Astrocyte of the hippocampus (primary cell): ENCODE measurements around the gene SYT8.

Experiments
- DNase-seq: peaks from one replicate; pipeline ENCODE4 v3.0.0; 2011; ENCODE audit warnings: low read depth, low spot score

SYT8 gene

DNA sequence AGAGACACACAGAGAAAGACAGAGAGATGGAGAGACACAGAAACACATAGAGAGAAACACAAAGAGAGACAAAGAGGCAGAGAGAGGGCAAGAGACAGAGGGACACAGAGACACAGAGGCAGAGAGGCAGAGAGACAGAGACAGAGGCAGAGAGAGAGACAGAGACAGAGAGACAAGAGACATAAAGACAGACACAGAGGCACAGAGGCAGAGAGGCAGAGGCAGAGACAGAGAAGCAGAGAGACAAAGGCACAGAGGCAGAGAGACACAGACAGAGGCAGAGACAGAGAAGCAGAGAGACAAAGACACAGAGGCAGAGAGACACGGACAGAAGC lies 10.3 kb downstream of the SYT8 start:
- DNase-seq, result no peak

DNA sequence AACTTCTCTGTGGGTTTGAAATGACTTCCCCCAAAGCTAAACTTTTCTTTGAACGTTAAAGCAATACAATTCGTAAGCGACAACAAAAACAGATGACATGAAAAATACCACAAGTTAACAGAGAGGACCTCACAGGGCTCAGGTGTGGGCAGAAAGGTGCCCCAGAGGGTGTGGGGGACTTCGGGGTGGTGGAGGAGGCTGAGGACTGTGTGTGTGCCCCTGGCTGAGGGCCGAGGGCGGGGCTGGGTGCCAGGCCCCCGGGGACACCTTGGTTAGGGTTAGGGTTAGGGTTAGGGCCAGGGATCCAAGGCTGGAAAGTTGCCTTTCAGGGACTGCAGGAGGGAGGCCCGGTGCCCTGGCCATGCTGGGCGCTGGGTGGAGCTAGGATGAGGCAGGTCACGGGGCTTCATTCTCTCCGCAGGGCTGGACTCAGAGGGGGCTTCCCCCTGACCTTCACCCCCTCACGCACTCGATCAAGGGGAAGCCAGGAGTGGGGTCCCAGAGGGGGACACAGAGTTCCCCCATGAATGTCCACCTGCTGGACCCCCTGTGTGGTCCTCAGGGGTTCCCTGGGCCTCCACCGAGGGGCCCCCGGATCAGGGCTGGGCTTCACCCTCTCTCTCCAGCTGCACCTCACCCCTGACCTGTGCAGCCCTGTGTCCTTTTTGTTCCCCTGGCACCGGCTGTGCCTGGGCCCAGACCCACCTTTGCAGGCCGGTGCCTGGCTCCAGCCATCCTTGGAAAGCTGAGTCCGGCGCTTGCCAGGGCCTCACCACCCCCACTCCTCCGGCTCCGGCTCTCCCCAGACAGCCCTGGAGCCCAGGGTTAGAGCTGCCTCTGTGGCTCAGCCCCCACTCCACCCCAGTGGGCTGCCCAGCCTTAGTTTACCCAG lies 11.0 kb downstream of the SYT8 start:
- no peak for DNase-seq

DNA sequence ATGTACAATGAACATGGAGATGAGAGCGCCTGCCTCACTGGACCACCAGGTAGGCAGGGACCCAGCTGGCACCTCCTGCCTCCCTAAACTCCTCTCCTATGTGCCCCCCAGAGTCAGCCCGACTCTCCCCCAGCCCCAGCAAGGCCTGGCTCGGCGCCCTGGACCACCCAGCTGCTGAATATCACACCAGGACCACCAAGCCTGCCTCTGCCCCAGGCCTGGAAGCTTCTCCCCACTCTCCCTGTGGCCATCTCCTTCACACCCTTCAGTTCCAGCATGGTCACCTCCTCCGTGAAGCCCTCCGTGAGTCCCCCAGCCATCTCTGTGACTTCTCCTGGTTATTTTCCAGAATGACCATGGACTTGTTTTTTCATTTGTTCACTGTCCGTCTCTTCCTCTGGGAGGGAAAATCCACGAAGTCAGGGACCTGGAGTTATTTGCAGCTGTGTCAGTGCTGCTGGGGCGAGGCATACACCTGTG lies 11.7 kb downstream of the SYT8 start:
- no peak for DNase-seq

DNA sequence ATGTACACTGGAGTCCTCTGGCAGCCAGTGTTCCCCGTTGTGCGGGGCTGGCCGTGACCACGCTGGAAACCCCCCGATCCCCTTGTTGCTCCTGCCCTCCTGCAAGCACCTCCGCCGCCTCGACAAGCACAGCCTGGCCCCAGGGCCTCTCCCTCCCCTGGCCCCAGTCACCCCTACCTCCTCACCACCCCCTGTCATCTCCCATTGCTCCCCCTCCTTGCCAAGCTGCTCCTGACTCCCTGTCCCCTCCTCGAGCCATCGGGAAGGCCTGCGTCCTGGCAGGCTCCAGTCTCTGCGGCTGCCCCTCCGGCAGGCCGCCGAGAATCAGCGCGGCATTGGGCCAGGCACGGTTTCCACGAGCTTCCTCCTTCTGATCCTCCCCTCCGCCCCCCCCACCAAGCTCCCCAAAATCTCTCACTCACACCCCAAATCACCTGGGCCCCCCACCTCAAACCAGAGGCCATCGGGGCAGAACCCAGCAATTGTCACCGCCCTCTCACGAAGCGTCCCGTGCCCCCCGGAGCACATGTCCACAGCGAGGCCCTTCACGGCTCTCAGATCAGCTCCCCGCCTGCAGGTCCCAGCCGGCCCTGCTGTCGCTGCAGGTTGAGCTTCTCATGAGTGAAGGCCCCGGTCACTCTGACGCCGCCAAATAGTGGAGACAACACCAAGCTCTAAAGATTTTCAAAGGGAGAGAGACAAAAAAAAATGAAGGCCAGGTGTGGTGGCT lies 12.4 kb downstream of the SYT8 start:
- DNase-seq, result no peak

DNA sequence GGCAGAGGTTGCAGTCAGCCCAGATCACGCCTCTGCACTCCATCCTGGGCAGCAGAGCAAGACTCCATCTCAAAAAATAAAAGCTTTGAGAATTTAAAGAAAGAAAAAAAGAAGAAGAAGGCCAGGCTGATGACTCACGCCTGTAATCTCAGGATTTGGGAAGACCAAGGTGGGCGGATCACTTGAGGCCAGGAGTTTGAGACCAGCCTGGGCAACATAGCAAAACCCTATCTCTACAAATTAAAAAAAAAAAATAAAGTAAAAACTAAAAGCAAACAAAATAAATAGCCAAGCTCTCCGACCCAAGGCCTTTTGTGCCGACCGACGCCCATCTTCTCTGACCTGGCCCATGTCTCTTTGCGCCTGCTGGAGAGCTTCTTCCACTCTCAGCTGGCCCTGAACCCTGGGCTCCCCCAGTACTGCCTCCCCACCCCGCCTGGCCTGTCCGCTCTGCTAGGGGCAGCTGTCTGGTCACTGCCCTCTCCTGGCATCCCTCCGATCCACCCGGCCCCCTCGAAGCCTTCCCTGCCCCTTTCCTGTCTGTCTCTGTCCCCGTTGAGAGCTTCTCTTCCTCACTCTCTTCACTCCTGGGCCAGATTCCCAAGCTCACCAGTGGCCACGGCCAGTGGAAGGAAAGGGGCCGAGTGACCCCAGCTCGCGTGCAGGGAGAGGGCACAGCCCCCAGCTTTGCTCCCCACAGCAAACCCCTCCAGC lies 13.3 kb downstream of the SYT8 start:
- DNase-seq, result no peak

DNA sequence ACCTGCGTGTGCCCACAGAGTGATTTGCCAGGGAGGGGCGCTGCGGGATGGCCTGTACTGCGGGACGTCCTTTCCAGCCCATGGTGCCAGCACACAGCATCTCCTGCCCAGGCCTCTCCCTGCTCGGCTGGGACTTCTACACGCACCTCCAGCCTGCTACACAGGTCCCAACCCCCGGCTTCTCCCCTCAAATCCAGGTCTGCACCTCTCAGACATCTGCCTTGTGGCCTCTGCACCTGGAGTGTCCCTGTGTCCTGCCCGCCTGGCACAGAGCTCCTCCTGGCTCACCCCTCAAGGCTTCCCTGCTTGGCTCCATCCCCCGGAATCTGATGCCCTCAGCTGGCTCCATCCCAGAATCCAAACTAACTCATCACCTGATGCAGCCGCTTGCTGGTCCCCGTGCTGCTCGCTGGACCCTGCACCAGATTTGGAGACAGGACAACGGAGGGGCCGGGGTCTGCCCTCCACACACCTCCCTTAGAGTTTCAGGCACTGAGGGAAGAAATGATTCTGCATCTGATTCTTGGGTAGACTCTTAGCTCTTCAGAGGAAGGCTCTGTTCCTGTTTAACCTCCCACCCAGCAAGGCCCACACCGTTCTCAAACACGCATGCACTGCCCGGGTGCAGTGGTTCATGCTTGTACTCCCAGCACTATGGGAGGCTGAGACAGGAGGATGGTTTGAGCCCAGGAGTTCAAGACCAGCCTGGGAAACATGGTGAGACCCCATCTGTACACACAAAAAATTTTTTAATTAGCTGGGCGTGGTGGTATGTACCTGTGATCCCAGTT lies 14.0 kb downstream of the SYT8 start:
- DNase-seq, result no peak

DNA sequence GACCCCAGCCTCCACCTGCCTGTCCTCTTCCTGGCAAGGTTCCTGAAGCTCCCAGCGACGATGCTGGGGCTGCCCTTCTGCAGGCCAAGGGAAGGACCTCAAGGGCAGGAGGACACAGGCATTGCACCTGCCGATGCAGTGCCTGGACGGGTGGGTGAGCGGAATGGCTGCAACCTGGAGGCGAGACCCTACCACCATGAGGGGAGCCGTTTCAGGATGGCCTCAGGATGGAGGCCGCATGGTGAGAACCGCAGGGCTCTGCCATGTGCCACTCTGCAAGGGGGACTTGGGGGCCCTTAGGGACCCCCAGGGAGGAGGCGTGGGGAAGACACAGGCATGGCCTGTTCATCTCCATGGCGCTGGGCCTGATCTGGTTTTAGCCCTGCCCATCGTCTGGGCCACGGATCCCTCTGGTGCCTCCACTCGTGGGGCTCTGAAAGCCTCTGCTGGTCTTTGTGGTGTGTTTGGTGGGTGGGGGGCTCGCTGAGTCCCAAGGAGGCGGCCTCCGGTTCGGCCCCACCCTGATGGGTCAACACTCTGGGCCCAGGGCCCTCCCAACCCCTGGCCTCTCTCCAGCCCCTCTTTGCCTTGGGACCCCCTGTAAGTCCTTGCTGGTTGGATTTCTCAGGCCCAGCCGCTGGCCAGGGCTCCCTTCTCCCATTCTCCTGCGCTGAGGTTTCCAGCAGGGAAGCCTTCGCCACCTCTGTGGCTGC lies 16.8 kb downstream of the SYT8 start:
- DNase-seq, result no peak

DNA sequence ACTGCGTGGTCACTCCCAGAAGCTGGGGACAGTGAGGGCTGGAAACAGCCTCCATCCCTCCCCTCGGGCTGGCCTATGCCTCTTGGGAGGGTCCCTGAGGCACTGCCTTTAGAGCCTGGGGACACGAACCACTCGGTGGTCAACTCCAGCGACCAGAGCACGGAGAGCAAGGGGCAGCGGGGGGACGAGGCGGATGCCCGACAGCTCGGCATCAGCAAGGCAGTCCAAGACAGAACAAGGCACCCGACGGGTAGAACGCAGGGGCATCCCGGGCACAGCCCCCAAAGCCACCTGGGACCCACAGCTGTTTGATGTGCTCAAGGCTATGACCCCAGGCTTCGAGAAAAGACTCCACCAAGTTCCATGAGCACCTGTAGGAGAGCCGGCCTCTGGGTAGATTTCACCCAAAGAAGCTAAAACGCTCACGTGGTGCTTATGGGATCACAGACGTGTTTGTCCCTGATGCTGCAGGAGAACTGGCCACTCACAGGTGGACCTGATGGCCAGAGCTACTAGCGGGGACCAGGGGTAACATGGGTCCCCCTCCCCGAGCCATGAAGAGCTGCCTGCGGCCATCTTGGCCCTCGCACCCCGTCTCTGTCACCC lies 17.6 kb downstream of the SYT8 start:
- DNase-seq, result no peak

DNA sequence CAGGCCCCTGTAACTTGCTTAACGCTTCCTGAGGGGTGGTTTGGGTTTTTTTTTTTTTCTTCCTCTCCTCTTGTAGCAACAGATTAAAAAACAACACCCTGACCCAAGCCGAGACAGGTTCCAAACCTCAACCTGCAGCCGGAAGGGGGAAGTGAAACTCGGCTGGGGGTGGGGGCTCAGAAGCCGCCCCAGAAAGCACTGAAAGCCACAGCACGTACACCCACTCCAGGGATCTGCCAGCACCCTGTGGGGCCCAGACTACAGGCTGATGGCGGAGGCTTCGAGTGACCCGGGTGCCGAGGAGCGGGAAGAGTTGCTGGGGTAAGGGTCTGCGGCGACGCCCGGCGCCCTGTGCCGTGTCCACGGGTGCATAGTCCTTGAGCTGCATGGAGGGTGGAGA lies 18.1 kb downstream of the SYT8 start, which contains the start of gene LSP1:
Gene LSP1, plus strand, starts transcription at position 208 of the 400 bp plus-strand sequence. Its CDS starts 61 bp downstream, at position 269.
- DNase-seq, result no peak

DNA sequence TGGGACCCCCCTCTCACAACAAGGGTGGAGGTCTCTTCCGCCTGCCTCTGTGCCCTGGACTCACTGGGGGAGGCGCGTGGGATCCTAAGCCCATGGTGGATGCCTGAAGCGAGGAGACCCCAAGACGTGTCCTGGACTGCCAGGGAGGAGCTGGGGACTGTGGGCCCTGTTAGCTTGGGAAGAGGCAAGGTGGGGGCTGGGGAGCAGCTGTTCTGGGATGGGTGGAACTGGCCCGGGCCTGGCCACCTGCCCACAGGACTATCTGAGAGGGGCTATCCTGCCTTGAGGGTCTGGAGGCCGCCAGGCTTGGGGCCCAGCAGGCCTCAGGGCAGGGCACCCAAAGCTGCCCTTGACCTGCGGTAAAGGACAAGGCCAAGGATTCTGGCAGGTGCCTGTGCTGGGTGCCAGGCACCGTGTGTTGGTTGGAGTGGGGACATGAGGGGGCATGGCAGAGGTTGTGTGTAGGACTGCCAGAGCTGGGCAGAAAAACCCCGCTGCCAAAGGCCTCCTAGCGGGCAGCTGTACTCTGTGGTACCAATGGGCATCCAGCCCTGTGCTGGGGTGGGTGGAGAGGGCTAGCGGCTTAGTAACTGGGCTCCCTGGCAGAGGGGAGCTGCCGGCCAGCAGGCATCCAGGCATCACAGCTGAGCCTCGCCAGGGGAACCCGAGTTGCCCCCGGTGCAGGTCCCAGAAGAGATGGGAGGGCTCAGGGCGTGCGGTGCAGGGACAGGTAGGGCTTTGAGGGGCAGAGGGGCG lies 18.8 kb downstream of the SYT8 start:
- DNase-seq, result no peak

DNA sequence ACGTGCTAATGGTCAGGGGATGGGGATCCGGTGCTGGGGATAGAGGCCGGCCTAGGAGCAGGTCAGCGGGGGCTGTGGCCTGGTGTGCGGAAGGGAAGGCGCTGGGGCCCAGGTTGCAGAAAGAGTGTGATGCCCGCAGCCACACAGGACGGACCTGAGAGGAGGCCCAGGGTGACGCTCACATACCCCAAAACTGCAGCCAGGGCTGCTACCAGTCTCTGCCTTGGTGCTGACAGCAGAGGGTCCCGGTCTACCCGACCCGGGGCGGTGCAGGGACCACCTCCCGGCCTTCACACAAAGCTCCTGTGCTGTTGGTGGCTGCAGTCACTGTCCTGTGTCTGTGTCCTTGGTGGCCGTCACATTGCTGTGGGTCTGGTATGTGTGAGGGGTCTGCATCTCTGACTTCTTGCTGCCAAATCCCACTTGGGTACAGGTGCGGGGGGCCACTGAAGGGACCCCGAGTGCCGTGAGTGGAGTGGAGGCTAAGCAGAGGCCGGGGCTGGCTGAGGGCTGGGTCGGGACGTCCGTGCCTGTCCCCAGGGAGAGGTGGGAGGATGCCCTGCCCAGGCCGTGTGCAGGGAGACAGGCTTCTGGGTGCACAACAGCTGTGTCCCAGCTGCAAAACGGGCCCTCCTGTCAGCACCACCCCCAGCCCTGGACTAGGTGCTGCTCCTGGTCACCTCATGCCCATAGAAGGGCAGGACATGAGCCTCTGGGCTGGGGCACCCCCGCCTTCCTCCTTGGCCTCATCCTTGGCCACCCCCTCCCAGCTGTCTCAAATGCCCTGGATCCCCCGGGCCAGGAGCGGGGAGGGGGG lies 19.6 kb downstream of the SYT8 start:
- DNase-seq, result no peak

DNA sequence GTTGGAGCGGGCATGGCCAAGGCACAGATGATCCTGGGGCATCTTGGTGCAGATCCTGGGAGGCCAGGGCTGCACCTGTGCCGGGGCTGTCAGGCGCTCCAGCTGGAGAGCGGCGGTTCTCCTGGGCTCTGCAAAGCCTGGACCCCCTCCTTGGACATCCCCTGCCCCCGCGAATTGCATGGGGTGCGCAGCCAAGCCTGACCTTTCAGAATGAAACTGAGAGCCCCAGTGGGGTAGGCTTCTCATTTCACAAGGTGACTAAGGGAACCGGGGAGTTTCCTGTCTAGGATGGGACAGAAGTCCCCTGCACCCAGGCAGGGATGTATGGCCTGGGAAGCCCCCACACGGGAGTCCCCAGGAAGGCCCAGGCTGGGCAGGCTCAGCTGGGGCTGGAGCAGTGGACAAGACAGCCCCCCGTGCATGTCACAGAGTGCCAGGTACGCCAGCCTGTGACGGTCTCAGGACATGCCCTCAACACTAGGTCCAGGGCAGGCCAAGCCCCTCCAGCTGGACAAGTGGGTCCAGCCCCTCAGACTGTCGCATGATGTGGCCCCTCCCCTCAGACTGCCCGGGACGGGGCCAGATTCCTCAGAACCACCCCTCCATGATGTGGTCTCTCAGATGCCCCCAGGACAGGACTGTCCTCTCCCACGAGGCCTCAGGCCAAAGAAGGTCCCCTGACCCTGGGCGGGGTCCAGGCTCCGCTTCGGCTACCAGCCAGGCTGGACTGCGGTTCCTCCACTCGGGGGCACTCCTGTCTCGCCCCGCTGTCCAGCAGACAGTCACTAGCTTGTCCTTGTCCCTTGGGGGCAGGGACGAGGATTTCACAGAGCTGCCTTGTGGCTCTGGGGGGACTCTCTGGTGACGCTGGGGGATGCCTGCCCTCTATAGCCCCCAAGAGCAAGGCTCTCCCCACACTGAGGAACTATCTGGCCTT lies 20.4 kb downstream of the SYT8 start:
- DNase-seq, result no peak

DNA sequence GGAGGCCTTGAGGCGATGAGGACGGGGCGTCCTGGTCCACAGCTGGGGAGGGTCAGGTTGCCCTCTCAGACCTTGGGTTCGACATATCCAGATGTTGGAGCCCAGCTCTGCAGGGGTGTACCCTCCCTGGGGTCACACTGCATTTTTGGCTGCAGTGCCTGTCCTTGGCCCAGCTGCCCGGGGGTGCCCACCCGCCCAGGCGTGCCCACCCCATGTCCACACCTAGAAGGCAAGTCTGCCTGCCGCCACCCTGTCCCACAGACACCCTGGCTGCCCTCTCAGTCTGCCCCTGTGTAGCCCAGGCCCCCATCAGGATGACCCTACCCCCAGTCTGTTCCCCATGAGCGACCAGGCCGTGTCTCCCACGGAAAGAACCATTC lies 21.1 kb downstream of the SYT8 start:
- DNase-seq, result no peak

DNA sequence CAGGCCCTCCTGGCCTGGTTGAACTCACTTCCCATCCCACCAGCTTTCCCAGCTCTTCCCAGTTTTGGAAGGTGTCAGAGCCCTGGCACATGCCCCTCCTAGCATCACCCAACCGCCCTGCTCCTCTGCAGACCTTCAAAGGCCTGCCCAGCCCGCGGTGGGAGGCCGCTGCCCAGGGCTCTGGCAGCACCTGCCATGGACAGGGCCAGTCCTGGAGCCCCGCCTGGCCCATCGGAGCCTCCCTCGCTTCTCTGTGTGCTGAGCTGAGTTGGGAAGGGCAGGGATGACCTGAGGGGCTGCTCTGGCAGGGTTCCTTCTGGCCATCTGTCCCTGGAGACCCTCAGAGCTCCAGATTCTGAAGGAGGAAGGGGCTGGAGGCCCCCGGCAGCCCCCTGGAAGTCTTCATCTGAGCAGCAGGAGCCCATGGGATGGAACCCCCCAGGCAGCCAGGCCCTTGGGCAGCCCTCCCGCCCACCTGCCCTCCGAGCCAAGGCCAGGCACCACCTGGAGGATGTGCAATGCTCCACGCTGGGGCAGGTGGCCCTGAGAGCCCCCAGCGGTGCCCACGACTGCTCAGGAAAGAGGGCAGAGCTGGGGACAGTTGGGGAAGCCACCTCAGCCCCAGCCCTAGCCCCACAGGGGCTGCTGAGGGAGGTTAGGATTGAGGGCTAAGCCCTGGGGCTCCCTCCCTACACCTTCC lies 21.7 kb downstream of the SYT8 start:
- no peak for DNase-seq

DNA sequence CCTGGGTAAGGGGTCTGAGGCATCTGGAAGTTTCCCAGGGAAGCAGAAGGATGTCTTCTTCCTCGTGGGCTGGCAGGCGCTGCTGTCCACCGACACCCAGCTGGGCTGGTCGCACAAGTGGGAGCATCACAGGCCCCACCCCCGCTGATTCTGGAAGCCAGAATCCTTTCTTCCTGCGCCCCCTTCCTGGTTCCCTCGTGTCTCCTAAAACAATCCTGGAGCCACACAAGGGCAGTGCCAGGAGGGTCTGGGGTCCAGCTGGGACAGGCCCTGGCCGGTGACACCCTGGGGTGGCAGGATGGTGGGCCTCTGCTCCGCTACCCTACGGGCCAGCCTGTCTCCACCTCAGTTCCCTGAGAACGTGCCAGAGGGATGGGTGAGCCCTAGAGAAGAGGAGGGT lies 22.3 kb downstream of the SYT8 start:
- DNase-seq, result no peak

DNA sequence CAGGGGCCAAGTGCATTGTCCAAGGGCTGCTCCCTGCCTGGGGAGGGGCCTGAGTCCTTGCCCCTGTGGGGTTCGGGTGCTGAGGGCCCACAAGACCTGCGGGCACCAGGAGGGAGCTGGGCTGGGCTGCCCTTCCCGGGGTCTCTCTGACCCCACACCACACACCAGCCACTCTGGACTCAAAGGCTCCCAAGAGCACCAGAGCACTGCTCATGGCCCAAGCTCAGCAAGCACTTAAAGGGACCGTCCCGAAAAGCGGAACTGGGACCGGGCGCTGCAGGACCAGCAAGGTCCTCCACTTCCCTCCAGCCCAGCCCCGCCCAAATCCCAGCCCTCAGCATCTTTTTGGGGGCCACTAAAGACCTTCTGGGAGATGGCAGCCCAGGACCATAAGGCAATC lies 23.4 kb downstream of the SYT8 start:
- DNase-seq, result no peak

DNA sequence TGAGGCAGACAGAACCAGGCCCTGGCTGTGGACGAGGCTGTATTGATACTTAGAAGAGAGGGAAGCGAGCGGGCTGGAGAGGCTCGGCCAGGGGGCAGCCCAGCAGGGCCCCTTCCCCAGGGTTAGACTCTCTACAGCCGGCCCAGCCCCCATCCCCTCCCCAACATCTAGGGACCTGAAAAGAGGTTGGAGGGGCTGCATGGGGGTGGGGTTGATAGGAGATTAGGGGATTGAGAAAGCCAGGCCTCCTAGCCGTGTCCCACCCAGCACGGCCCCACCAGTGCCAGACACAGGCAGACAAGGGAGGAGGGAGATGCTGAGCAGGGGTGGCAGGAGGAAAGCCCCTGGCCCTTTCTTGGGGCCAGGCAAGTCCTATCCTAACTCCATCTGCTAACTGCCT lies 23.8 kb downstream of the SYT8 start:
- DNase-seq, result no peak
